Myocyte (in vitro differentiated cells): ENCODE measurements around the gene ARFGAP2. TPM values are rescaled to one million over a fixed set of nuclear protein-coding genes. Genes with fewer than 3 reads are reported as not detected.
"Not testable (repeated sequence)": the region's sequence is repeated elsewhere in the genome, so short reads cannot be mapped to it uniquely, and the experiment has no call there.

Experiments used
- DNase-seq: peaks from one replicate; pipeline ENCODE4 v3.0.0-alpha.2; 2012; ENCODE audit warnings: low read depth
- polyA plus RNA-seq: library from polyadenylated mRNA; unstranded; fragments of >200 nt; gene quantifications from one replicate; pipeline ENCODE4 v1.2.1, GENCODE V29; 2012; ENCODE audit warnings: missing spikeins
- total RNA-seq: library from RNA; depleted of rRNA; stranded (reverse); fragments of >200 nt; gene quantifications from 2 replicates; pipeline ENCODE4 v1.2.3, GENCODE V29; 2014

Gene ARFGAP2
- 163 and 175 TPM in 2 replicates for total RNA-seq
- polyA plus RNA-seq = 70.9 TPM

- DNase-seq = peak; percentile 97
Measured at GRCh38 chr11:47176328-47177228, at the start of gene ARFGAP2. TSS of gene ARFGAP2 (minus strand) at chr11:47176879. CDS start at chr11:47176853, 26 bp downstream.

GRCh38 chr11:47225552-47226400 is 49.1 kb upstream of the ARFGAP2 start:
- no peak for DNase-seq

- DNase-seq = no peak
Measured at GRCh38 chr11:47222696-47223095, 46.0 kb upstream of the ARFGAP2 start.

GRCh38 chr11:47220401-47220821 is 43.7 kb upstream of the ARFGAP2 start:
- no peak for DNase-seq

GRCh38 chr11:47216121-47216798 is 39.6 kb upstream of the ARFGAP2 start:
- peak; percentile 68 for DNase-seq

- DNase-seq = no peak
Measured at GRCh38 chr11:47215366-47215910, 38.8 kb upstream of the ARFGAP2 start.

GRCh38 chr11:47213950-47214565 is 37.4 kb upstream of the ARFGAP2 start:
- peak; percentile 98 for DNase-seq

GRCh38 chr11:47212938-47213337 is 36.3 kb upstream of the ARFGAP2 start:
- no peak for DNase-seq

- DNase-seq = no peak
Measured at GRCh38 chr11:47208628-47209027, 31.9 kb upstream of the ARFGAP2 start.

GRCh38 chr11:47208008-47208552 is 31.4 kb upstream of the ARFGAP2 start:
- not testable (repeated sequence) for DNase-seq

- no peak for DNase-seq
Measured at GRCh38 chr11:47207459-47207858, 30.8 kb upstream of the ARFGAP2 start.

GRCh38 chr11:47206577-47206976 is 29.9 kb upstream of the ARFGAP2 start:
- DNase-seq = not testable (repeated sequence)

- DNase-seq = no peak
Measured at GRCh38 chr11:47204637-47204989, 27.9 kb upstream of the ARFGAP2 start.

GRCh38 chr11:47202576-47202975 is 25.9 kb upstream of the ARFGAP2 start:
- no peak for DNase-seq

- no peak for DNase-seq
Measured at GRCh38 chr11:47201015-47201414, 24.3 kb upstream of the ARFGAP2 start.

- not testable (repeated sequence) for DNase-seq
Measured at GRCh38 chr11:47198161-47198560, 21.5 kb upstream of the ARFGAP2 start.

- DNase-seq = no peak
Measured at GRCh38 chr11:47192111-47192510, 15.4 kb upstream of the ARFGAP2 start.

GRCh38 chr11:47191137-47191536 is 14.5 kb upstream of the ARFGAP2 start:
- DNase-seq = not testable (repeated sequence)

GRCh38 chr11:47189100-47189834 is 12.6 kb upstream of the ARFGAP2 start:
- DNase-seq = peak; percentile 34

GRCh38 chr11:47188259-47188658 is 11.6 kb upstream of the ARFGAP2 start:
- no peak for DNase-seq
